GM06990 (cell line): ENCODE measurements around the gene VPS51.

Experiments
- DNase-seq: peaks from one replicate; pipeline ENCODE4 v3.0.0-alpha.2; 2011; ENCODE audit not compliant: insufficient read length; ENCODE audit errors: extremely low read depth
- H3K27me3 ChIP-seq: replicated peaks from 2 replicates; pipeline ENCODE4 v1.6.0; 2011; ENCODE audit warnings: low read length; ENCODE audit not compliant: control insufficient read depth, insufficient read depth
- H3K36me3 ChIP-seq: 2 replicates; pipeline ENCODE4 v1.5.1; 2011; ENCODE audit warnings: low read length; ENCODE audit not compliant: control insufficient read depth, insufficient read depth
- H3K4me3 ChIP-seq: replicated peaks from 2 replicates; pipeline ENCODE4 v1.5.1; 2011; ENCODE audit warnings: low read depth, mild to moderate bottlenecking, control low read depth, low read length
- TF ChIP-seq, protein P1 (sequence below): IDR thresholded peaks from 2 replicates; pipeline ENCODE4 v1.5.1; 2011; ENCODE audit warnings: low read length, control low read depth, mild to moderate bottlenecking, inconsistent platforms; ENCODE audit not compliant: insufficient read depth, poor library complexity, severe bottlenecking

Gene VPS51

DNA sequence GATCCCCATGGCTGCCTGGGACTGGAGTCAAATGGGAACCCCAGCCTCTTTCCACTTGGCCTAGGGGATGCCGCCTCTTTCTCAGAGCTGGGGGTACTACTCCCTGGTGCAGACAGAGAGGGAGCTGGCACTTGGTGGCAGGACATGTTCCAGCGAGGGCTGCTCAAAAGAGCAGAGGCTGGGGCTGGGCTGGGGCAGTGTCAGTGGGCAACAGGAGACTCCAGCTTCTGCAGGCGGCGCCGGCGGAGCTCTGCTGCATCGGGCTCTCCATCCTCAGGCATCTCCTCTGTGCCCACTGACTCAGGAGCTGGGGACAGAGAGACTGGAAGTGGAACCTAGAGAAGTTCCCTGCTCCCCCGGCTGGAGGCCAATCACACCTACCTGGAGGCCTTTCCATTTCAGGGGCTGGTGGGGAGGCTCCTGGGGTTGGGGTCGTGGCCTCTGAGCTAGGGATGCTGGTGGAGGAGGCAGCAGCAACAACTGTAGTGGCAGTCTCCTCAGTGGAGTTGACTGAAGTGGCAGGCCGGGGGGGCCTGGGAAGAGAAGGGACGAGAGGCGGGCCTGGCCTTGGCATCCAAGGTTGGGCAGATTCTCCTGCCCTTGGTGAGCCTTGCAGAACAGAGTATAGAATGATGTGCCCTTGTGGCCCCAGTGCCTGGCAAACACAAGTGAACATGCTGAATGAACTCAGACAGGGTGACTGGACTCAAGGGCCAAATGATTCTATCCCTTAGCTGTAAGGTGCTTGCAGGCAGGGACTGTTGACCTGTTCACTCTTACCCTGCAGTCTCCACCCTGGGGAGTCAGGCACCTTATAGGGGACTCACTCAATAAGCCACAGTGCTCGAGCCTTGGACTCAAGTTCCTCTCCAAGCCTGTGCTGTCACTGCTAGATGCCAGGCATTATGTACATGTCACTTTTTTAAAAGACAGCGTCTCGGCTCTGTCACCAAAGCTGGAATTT lies 32.5 kb downstream of the VPS51 start:
- no peak for DNase-seq
- Histone ChIP-seq H3K27me3 (no peaks in the 10 kb centered on the region), H3K4me3 (no peak overlapping the region), H3K36me3 (peaks cover 67% of the 10 kb centered on the region)
- TF ChIP-seq, protein P1, sequence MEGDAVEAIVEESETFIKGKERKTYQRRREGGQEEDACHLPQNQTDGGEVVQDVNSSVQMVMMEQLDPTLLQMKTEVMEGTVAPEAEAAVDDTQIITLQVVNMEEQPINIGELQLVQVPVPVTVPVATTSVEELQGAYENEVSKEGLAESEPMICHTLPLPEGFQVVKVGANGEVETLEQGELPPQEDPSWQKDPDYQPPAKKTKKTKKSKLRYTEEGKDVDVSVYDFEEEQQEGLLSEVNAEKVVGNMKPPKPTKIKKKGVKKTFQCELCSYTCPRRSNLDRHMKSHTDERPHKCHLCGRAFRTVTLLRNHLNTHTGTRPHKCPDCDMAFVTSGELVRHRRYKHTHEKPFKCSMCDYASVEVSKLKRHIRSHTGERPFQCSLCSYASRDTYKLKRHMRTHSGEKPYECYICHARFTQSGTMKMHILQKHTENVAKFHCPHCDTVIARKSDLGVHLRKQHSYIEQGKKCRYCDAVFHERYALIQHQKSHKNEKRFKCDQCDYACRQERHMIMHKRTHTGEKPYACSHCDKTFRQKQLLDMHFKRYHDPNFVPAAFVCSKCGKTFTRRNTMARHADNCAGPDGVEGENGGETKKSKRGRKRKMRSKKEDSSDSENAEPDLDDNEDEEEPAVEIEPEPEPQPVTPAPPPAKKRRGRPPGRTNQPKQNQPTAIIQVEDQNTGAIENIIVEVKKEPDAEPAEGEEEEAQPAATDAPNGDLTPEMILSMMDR, result no peak

DNA sequence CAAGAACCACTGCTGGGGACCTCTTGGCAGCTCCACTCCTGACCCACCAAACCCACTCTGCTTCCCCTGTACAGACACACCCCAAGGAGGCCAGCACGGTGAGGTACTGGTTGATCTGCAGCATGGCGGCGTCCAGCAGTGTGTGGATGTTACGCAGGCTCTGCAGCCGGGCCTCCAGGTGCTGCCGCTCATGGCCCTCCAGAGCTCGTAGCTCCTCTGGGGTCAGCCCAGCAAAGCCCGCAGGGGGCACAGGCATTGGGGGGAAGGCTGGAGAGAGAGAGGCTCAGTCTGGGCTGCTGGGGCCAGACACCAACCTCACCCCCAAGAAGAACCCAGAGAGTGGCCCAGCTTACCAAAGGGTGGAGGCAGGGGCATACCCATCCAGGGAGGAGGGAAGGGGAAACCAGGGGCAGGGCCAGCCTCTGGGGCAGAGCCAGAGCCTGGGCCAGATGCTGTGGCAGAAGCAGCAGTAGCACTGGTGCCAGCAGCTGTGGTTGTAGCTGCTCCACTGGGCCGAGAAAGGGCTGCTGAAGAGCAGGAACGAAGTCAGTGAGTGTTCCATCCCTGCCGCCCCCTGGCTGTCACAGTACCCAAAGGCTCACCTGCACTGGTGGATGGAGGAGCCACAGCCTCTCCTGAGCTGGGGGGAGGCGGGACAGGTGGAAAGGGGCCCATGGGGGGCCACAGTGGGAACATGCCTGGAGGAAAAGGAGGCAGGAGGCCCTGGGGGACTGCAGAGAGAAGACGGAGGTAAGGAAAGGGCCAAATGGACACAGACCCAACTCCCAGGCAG lies 33.8 kb downstream of the VPS51 start:
- Histone ChIP-seq H3K36me3 (peaks cover 63% of the 10 kb centered on the region), H3K4me3 (no peak overlapping the region), H3K27me3 (no peaks in the 10 kb centered on the region)
- TF ChIP-seq, protein P1, result peak; percentile 3
- DNase-seq, result no peak

DNA sequence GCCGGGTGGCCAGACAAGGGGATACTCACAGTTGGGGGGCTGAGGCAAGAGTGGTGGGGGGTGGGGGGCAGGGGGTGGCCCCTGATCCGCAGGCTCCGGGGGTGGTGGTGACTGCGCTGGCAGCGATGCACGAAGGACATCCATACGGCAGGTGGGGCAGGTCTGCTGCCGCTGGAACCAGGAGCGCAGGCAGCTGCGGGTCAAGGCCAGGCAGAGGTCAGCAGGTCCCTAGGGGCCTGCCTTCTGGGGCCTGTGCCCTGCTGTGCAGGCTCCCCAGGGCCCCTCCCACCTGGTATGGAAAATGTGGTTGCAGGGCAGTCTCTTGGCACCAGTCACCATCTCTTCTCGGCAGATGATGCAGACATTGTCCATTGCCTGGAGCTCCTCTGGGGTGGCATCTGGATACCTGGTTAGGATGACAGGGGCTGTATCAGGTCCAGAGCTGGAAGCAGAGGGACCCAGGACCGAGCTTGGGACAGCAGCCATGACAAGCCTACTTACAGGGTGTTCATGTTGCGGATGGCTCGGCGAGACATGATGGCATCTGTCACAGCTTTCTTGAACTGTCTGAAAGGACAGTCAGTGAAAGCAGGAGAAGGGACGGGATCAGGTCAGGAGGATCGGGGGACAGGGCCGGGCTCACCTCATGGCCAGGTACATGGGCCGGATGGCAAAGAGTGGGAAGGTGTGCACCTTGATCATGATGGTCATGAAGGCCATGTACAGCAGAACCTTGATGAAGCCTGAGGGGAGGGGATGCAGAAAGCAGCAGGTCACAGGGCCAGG lies 34.8 kb downstream of the VPS51 start:
- DNase-seq, result no peak
- Histone ChIP-seq H3K4me3 (peak overlapping the region; percentile 97; the same call in 1 of the 2 replicates), H3K36me3 (peaks cover 55% of the 10 kb centered on the region), H3K27me3 (no peaks in the 10 kb centered on the region)
- TF ChIP-seq, protein P1, result no peak

DNA sequence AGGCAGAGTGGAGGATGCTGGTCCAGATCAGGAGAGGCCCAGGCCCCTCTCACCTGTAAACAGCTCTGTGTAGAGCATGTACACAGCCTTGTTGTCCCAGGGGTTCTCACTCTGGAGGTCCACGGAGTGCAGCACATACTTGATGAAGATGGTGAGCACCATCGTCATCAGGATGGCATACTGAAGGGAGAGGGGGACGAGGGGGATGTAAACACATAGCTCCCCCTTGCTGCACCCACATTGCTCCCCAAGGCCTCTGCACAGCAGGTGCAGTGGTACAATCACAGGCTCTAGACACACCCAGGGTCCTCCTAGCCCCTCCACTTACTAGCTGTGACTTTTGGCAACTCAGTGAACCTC lies 35.4 kb downstream of the VPS51 start:
- Histone ChIP-seq H3K27me3 (no peaks in the 10 kb centered on the region), H3K4me3 (peak overlapping the region; percentile 97), H3K36me3 (peaks cover 51% of the 10 kb centered on the region)
- no peak for DNase-seq
- TF ChIP-seq, protein P1, result no peak

DNA sequence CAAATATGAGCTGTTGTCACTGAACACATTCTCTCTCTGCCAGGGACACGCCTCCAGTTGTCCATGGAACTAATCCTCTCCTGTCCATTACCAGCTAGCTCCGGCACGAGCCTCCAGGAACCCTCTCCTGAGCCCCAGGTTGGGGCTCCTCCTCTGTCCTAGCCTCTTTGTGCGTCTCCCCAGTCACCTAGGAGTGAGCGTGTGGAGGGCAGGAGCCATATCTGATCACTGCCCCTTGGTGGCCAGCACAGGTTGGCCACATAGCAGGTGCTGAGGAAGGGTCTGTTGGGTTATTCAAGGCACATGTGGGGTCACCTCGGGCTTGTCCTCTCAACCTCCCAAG lies 35.9 kb downstream of the VPS51 start:
- Histone ChIP-seq H3K27me3 (no peaks in the 10 kb centered on the region), H3K4me3 (peak overlapping the region; percentile 97), H3K36me3 (peaks cover 46% of the 10 kb centered on the region)
- DNase-seq, result no peak
- TF ChIP-seq, protein P1, result no peak
